Epithelial cell of prostate (primary cell): ENCODE results near the gene CCDC172.
"Not testable (repeated sequence)": the region's sequence is repeated elsewhere in the genome, so short reads cannot be mapped to it uniquely, and the experiment has no call there.

ENCODE experiments used
- DNase-seq: peaks from one replicate; pipeline ENCODE4 v3.0.0-alpha.2; 2011; ENCODE audit warnings: low read depth, low spot score
- H3K27ac ChIP-seq: fragments of 450-650 bp; 2 replicates; pipeline ENCODE4 v1.5.1; 2017; ENCODE audit warnings: mild to moderate bottlenecking

Gene CCDC172

GRCh38 chr10:116329153-116329552 lies 4.9 kb downstream of the CCDC172 start:
- no peak overlapping the region for H3K27ac ChIP-seq
- DNase-seq = no peak

- H3K27ac ChIP-seq = no peak overlapping the region
- no peak for DNase-seq
These were observed 7.6 kb downstream of the CCDC172 start for GRCh38 chr10:116331815-116332214.

- no peak for DNase-seq
- no peak overlapping the region for H3K27ac ChIP-seq
These were observed 12.6 kb downstream of the CCDC172 start for GRCh38 chr10:116336866-116337265.

- no peak overlapping the region for H3K27ac ChIP-seq
- DNase-seq = no peak
These were observed 27.9 kb downstream of the CCDC172 start for GRCh38 chr10:116352125-116352524.

GRCh38 chr10:116353817-116354216 lies 29.6 kb downstream of the CCDC172 start:
- peak overlapping the region; percentile 49 for H3K27ac ChIP-seq
- DNase-seq = peak; percentile 80

- H3K27ac ChIP-seq = no peak overlapping the region
- DNase-seq = no peak
These were observed 31.1 kb downstream of the CCDC172 start for GRCh38 chr10:116355341-116355740.

GRCh38 chr10:116356833-116357232 lies 32.6 kb downstream of the CCDC172 start:
- no peak overlapping the region for H3K27ac ChIP-seq
- no peak for DNase-seq

- no peak overlapping the region for H3K27ac ChIP-seq
- no peak for DNase-seq
These were observed 40.6 kb downstream of the CCDC172 start for GRCh38 chr10:116364868-116365267.

GRCh38 chr10:116371737-116372136 lies 47.5 kb downstream of the CCDC172 start:
- no peak overlapping the region for H3K27ac ChIP-seq
- no peak for DNase-seq

GRCh38 chr10:116382290-116382689 lies 58.0 kb downstream of the CCDC172 start:
- H3K27ac ChIP-seq = no peak overlapping the region
- DNase-seq = no peak

GRCh38 chr10:116385311-116385710 lies 61.1 kb downstream of the CCDC172 start:
- H3K27ac ChIP-seq = no peak overlapping the region
- DNase-seq = no peak

GRCh38 chr10:116385994-116386809 lies 62.0 kb downstream of the CCDC172 start:
- H3K27ac ChIP-seq = no peak overlapping the region
- DNase-seq = no peak

GRCh38 chr10:116393246-116393831 lies 69.1 kb downstream of the CCDC172 start:
- DNase-seq, H3K27ac ChIP-seq: not testable (repeated sequence)

- no peak for DNase-seq
- no peak overlapping the region for H3K27ac ChIP-seq
These were observed 71.2 kb downstream of the CCDC172 start for GRCh38 chr10:116395223-116395985.

- H3K27ac ChIP-seq = no peak overlapping the region
- no peak for DNase-seq
These were observed 74.0 kb downstream of the CCDC172 start for GRCh38 chr10:116398224-116398623.

- DNase-seq = no peak
- H3K27ac ChIP-seq = no peak overlapping the region
These were observed 78.6 kb downstream of the CCDC172 start for GRCh38 chr10:116402858-116403257.

GRCh38 chr10:116403740-116404250 lies 79.5 kb downstream of the CCDC172 start:
- DNase-seq = no peak
- no peak overlapping the region for H3K27ac ChIP-seq

- no peak overlapping the region for H3K27ac ChIP-seq
- no peak for DNase-seq
These were observed 84.5 kb downstream of the CCDC172 start for GRCh38 chr10:116408719-116409118.

GRCh38 chr10:116410351-116410750 lies 86.1 kb downstream of the CCDC172 start:
- no peak overlapping the region for H3K27ac ChIP-seq
- DNase-seq = no peak

GRCh38 chr10:116417821-116418220 lies 93.6 kb downstream of the CCDC172 start:
- peak overlapping the region; percentile 83 for H3K27ac ChIP-seq
- no peak for DNase-seq

GRCh38 chr10:116418389-116418788 lies 94.1 kb downstream of the CCDC172 start:
- peak overlapping the region; percentile 83 for H3K27ac ChIP-seq
- no peak for DNase-seq
